ENCODE results near the gene ADH1A. TPM values are rescaled to one million over a fixed set of nuclear protein-coding genes. Genes with fewer than 3 reads are reported as not detected.
"Not testable (repeated sequence)": the region's sequence is repeated elsewhere in the genome, so short reads cannot be mapped to it uniquely, and the experiment has no call there.

Gene ADH1A
- total RNA-seq, 2 donors from 2014 or later: 0.99 TPM; not detected in 1

GRCh38 chr4:99329876-99330275 is 39.1 kb upstream of the ADH1A start:
- no peak for TF ChIP-seq CTCF (IDR thresholded peaks at IDR 0.05)
- Histone ChIP-seq H3K36me3 (no peaks in the 10 kb centered on the region), H3K27me3 (replicated peaks; ENCODE audit: insufficient read depth) (no peaks in the 10 kb centered on the region), H3K4me3 (no peak overlapping the region), H3K4me1 (ENCODE audit: control insufficient read depth in 1 of 2, low read depth in 2 of 2) (peaks cover 5 to 10% of the 10 kb centered on the region in 2 donors), H3K9me3 (peaks cover 2% of the 10 kb centered on the region), H3K27ac (peak overlapping the region in 1 of 2 donors; percentile 19)
- DNase-seq (ENCODE audit: low spot score): no peak
- ATAC-seq (ENCODE audit: insufficient number of reproducible peaks, low FRiP score, low read depth): no peak

DNA sequence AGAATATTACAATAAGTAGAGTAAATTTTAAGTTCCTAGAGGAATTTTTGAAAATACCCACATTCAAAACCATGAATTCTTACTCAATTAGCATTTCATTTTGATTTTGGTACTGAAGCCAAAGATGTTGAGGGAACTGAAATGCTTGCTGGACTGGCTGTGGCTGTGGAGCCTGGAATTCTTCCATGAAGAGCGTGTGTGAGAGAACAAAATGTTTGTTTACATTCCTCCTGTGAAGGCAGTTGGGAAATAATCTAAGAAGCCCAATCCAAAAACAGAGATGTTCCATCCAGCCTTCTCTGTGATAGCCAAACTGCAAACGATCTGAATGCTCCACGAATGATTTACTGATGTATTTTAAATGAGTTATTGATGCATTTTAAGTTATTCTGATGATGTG is 34.2 kb upstream of the ADH1A start:
- peak; percentile 71 for ATAC-seq (ENCODE audit: insufficient number of reproducible peaks, low FRiP score, low read depth)
- no peak for DNase-seq (ENCODE audit: low spot score)
- Histone ChIP-seq H3K4me1 (ENCODE audit: control insufficient read depth in 1 of 2, low read depth in 2 of 2) (peaks cover 23 to 38% of the 10 kb centered on the region in 2 donors), H3K9me3 (peaks cover 2% of the 10 kb centered on the region), H3K27me3 (replicated peaks; ENCODE audit: insufficient read depth) (no peaks in the 10 kb centered on the region), H3K27ac (peak overlapping the region; percentile 73 to 82), H3K36me3 (no peaks in the 10 kb centered on the region), H3K4me3 (no peak overlapping the region)
- no peak for TF ChIP-seq CTCF (IDR thresholded peaks at IDR 0.05)

GRCh38 chr4:99324361-99324760 is 33.6 kb upstream of the ADH1A start:
- ATAC-seq (ENCODE audit: insufficient number of reproducible peaks, low FRiP score, low read depth): no peak

DNA sequence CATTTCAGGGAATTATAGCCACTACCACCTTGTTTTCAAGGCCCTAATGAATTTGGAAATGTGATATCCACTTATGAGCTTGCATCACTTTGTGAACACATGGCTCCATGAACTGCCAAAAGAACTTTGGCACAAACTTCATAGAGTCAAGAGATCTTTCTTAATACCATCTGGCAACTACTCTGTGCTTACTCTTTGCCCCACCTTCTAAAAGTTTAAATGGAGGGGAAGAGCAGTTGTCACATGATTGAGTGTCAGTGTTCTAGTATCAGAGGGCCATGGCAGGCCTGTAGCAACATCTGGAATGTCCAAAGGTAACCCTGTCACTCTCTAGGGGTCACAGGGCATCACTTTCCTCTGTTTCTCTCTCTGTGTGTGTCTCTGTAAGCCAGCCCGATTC is 33.0 kb upstream of the ADH1A start:
- H3K36me3 ChIP-seq: no peaks in the 10 kb centered on the region
- peaks cover 2% of the 10 kb centered on the region for H3K9me3 ChIP-seq
- H3K4me1 ChIP-seq (ENCODE audit: control insufficient read depth in 1 of 2, low read depth in 2 of 2): peaks cover 28 to 46% of the 10 kb centered on the region in 2 donors
- peak overlapping the region; percentile 59 to 82 for H3K27ac ChIP-seq
- no peak overlapping the region for H3K4me3 ChIP-seq
- no peaks in the 10 kb centered on the region for H3K27me3 ChIP-seq (replicated peaks; ENCODE audit: insufficient read depth)
- no peak for TF ChIP-seq CTCF (IDR thresholded peaks at IDR 0.05)
- ATAC-seq (ENCODE audit: insufficient number of reproducible peaks, low FRiP score, low read depth) (no peak), DNase-seq (ENCODE audit: low spot score) (no peak)

More at GRCh38 chr4:99324361-99324760, 33.6 kb upstream of the ADH1A start:
- Histone ChIP-seq H3K36me3 (no peaks in the 10 kb centered on the region), H3K27me3 (replicated peaks; ENCODE audit: insufficient read depth) (no peaks in the 10 kb centered on the region), H3K4me1 (ENCODE audit: control insufficient read depth in 1 of 2, low read depth in 2 of 2) (peaks cover 25 to 40% of the 10 kb centered on the region in 2 donors), H3K27ac (peak overlapping the region; percentile 59 to 82), H3K4me3 (no peak overlapping the region), H3K9me3 (peaks cover 2% of the 10 kb centered on the region)
- TF ChIP-seq CTCF (IDR thresholded peaks at IDR 0.05): no peak
- no peak for DNase-seq (ENCODE audit: low spot score)

DNA sequence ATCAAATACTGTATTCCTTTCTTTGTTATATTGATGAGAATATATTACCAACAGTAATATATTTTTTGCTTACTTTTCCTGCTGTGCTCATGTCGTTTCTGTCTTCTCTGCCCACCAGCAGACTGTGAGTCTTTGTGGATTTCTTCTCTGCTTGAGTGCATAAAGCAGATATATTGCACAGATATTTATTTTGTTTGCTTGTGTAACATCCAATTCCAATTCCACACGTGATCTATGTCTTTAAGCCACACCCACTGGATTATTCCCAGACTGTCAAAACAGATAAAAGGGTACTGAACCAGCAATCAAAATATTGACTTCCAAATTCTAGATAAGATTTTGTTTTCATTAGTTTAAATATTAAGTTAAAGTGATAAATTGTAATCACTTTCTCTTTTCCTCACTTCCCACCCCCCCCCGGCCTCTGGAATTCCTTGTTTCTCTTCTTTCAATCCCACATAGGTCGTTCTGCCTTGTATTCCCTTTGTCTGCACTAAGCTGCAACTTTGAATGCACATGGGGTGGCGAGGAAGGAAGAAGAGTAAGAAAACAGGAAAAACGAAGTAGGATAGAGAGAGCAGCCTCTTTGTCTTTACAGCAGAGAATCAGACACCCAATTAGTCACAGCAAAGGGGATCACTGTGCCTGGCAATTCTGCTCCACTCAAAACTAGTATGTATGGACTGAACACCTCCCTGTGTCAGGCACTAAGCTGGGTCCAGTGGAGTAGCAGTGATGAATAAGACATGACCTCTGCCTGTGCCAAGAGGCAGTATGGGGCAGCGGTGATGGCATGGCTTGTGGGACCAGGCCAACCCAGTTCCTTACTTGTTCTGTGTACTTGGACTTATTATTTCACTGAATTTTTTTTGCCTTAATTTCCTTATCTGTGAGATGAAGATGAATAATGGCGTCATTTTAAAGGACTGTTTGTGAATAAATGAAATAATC is 30.7 kb upstream of the ADH1A start, which contains the start of gene ADH1B:
TSS of gene ADH1B (minus strand) at position 161 of the 951 bp plus-strand sequence. CDS start at position 91, 70 bp downstream.
- ATAC-seq (ENCODE audit: insufficient number of reproducible peaks, low FRiP score, low read depth) (no peak), DNase-seq (ENCODE audit: low spot score) (no peak)
- Histone ChIP-seq H3K9me3 (no peaks in the 10 kb centered on the region), H3K4me1 (ENCODE audit: control insufficient read depth in 1 of 2, low read depth in 2 of 2) (peaks cover 37 to 59% of the 10 kb centered on the region in 2 donors), H3K27me3 (replicated peaks; ENCODE audit: insufficient read depth) (no peaks in the 10 kb centered on the region), H3K36me3 (peaks cover 10% of the 10 kb centered on the region), H3K27ac (peak within 1 kb of the TSS; percentile 59 to 82), H3K4me3 (peak within 1 kb of the TSS; percentile 62)
- no peak for TF ChIP-seq CTCF (IDR thresholded peaks at IDR 0.05)

DNA sequence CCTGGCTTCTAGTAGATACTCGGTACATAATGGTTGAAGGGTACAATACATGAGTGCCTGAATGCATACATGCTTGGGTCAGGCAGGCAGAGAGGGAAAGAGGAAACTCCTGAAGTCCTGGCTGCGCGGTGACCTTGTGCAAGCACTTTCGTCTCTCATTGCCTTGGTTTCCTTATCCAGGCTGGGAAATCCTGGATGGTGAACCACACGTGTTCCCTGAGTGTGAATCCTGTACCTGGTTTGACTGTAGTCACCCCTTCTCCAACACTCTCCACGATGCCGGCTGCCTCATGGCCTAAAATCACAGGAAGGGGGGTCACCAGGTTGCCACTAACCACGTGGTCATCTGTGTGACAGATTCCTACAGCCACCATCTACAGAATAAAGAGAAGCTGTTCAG is 27.0 kb upstream of the ADH1A start:
- DNase-seq (ENCODE audit: low spot score); H3K9me3 ChIP-seq; H3K27me3 ChIP-seq (replicated peaks; ENCODE audit: insufficient read depth); ATAC-seq (ENCODE audit: insufficient number of reproducible peaks, low FRiP score, low read depth): not testable (repeated sequence)
- peaks cover 25% of the 10 kb centered on the region for H3K36me3 ChIP-seq
- peak overlapping the region; percentile 16 for H3K4me3 ChIP-seq
- H3K27ac ChIP-seq: peak overlapping the region; percentile 72 to 82
- peaks cover 24 to 64% of the 10 kb centered on the region in 2 donors for H3K4me1 ChIP-seq (ENCODE audit: control insufficient read depth in 1 of 2, low read depth in 2 of 2)

Measured in thoracic aorta (tissue), 2 donors.